GM19025 (cell line): ENCODE results near the gene PPP2R5A.
"Not testable (repeated sequence)": the region's sequence is repeated elsewhere in the genome, so short reads cannot be mapped to it uniquely, and the experiment has no call there.

ENCODE experiments used
- ATAC-seq: cut with Tn5 transposase; IDR thresholded peaks from one replicate; pipeline ENCODE4 v1.9.1; 2021; ENCODE audit warnings: mild to moderate bottlenecking, low read depth, moderate library complexity; ENCODE audit not compliant: unreplicated experiment

Gene PPP2R5A

GRCh38 chr1:212267017-212267416 is 18.2 kb upstream of the PPP2R5A start:
- no peak for ATAC-seq

DNA sequence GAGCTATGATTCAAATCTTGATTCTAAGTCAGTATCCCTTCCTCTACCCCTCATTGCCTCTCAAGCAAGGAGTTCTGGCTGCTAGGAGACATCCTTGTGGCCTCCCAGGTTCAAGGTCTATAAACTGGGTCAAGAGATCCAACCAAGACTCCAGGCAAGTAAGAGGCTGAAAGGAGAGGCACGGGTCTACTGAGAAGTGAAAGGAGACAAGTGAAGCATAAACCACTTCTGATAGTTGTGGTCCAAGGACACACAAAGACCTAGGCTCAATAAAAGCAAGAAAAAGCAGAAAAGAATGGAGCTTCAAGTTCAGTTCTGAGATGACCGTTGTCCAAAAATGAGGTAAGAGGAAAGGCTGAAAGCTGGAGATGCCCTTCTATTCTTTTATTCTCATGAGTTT is 17.8 kb upstream of the PPP2R5A start:
- no peak for ATAC-seq

DNA sequence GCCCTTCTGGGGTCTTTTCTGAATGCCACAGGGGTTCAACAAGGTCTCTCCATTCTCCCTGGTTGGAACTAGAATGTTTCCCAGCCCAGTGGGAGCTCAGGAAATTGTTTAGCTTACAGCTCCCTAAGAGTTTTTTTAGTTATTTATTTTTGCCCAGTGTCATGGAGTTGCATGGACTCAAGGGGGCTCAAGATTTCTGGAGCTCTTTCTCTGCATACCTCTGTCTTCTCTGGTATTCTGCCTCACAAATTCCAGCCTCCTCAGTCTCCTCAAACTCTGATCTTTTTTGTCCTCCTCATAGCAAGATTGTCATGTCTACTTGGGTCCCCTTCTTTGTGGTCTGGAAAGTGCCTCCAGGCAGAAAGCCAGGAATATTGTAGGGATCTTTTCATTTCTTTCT is 15.9 kb upstream of the PPP2R5A start:
- ATAC-seq, result no peak

- no peak for ATAC-seq
These were observed 14.6 kb upstream of the PPP2R5A start for GRCh38 chr1:212270564-212270963.

GRCh38 chr1:212271234-212271633 is 14.0 kb upstream of the PPP2R5A start:
- ATAC-seq, result no peak

GRCh38 chr1:212271823-212272485 is 13.3 kb upstream of the PPP2R5A start:
- no peak for ATAC-seq

DNA sequence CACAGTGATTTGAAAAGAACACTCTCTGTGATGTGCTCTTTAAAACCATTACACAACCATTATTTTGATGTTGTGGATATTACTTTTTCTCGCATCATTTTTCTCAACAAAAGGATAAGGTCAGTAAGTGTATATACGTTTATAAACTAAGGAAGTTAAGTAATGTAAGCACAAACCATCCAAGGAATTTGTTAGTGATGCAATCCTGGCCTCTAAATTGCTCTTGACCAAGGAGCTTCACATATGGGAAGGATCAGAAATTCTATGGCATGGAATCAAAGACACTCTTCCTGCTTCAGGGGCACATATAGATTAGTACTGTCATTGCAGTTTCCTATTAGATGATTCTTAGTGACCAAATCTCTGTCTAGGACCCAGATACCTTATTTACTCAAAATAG is 3.6 kb upstream of the PPP2R5A start:
- no peak for ATAC-seq

DNA sequence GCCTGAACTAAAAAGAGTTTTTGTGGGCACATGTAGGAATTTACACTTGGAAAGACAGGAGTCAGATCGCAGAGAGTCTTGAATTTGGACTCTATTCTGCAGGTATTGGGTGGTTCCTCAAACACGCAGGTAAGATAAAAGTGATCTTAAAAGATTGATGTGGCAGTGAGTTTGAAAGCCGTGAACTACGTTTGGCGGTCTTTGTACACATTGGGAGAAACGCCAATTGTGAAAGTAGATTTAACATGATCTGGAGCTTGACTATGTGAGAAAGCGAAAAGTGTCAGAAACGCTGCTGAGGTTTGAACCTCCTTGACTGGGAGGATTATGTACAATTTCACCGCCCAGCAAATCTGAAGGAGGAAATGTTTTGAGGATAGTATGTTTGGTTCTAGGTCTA is 1.5 kb upstream of the PPP2R5A start:
- no peak for ATAC-seq

DNA sequence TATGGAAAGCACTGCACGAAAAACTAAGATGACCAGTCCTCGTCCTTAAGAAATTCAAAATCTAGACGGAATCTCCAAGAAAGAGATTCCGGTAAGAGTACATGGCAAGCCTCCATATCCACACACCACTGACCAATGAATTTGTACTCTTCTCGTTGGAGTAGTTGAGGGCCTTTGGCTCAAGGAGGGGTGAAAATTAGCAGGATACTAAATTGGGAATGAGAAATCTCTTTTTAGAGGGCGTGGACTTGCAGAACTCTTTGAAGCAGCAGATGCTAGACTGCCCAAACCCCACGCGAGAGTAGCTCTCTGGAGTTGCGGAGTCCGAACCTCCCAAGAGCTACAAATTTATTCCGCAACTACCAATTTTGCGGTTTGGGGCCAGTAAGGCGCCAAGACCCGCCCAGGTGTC is 872 bp upstream of the PPP2R5A start:
- ATAC-seq, result no peak

GRCh38 chr1:212285685-212286555 is 710 bp downstream of the PPP2R5A start:
- ATAC-seq, result peak; percentile 8

- ATAC-seq, result no peak
These were observed 1.4 kb downstream of the PPP2R5A start for GRCh38 chr1:212286556-212287131.

GRCh38 chr1:212287261-212287895 is 2.2 kb downstream of the PPP2R5A start:
- no peak for ATAC-seq

DNA sequence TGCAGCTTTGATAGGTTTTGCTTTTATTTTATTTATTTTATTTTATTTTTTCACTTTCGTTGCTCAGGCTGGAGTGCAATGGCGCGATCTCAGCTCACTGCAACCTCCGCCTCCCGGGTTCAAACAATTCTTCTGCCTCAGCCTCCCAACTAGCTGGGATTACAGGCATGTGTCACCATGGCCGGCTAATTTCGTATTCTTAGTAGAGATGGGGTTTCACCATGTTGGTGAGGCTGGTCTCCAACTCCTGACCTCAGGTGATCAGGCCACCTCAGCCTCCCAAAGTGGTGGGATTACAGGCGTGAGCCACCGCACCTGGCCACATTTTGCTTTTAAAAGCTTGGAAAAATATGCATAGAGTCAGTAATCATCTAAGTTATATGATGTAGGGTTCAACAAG is 2.8 kb downstream of the PPP2R5A start:
- ATAC-seq, result not testable (repeated sequence)

- ATAC-seq, result no peak
These were observed 3.4 kb downstream of the PPP2R5A start for GRCh38 chr1:212288615-212289014.

DNA sequence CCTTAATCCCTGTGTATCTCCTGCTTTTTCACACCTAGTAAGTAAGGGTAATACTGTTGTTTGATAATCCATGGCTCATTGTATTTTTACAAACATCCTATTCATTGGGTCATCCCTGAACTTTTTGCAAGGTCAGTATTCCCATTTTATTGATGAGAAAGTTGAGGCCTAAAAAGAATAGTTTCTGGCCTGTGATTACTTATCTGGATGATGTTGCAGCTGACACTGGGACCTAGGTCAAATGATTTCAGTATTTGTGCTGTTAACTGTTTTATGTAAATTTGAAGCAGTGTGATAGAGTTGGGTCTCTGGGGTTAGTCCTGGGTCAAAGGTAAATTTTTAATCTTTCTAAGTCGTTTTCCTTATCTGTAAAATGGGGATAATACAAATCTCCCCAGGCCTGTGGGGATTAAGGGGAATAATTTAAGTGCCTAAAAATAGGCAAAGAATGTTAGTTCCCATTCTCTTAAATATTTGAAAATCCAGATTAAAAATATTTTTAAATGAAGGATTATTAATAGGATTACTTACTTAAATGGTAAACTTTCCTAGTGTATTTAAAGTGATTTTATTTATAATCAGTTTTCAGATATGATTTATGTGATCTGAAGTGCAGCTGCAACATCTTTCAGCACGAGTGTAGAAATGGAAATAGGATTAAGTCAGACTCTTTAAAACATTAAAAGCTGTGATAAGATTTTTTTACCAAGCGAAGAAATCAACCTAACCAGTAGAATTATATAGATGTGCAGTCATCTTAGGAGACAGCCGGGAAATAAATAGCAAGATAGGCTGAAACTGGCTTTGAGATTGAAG is 4.3 kb downstream of the PPP2R5A start:
- ATAC-seq, result no peak

DNA sequence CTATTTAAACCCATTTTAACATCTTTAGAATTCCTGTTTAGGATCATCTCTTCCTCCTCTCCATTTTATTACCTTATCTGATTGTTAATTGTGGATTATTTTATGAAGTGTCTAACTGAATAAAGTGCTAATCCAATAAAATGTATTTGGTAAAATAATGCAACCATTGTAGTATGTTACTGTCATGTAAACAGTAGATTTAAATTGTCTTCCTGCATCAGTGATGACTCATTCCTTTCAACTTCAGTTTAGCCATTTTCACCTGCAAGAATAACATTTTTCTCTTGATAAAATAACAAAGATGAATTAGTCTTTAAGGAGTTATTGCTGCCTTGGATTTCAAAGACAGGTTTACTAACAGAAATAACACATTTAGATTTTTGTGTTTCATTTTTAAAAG is 5.4 kb downstream of the PPP2R5A start:
- no peak for ATAC-seq

DNA sequence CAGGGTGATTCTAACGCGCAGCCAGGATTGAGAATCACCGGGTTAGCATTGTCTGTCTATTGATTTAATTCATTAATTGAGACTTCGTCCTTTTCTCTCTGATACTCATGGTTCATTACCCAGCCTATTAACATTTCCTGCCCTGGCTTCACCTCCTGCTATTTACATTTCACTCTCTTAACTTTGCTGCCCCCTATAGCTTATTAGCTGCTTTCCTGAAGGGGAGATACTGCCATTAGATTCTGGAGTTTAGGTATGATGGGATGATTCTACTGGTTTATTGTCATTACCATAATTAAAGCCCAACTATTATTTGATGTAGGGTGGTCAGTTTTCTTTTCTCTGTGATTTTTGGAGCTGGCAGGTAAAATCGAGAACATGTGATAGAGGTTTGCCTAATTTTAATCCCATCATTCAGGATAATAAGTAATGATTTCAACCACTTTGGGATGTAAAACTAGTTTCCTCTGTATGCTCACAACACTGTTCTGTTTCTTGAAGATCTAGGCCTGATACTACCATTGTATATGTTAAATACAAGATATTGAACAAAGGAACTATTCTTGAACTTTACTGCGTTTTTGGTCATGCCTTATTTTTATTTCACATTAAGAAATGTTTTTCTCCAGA is 6.4 kb downstream of the PPP2R5A start:
- ATAC-seq, result no peak

DNA sequence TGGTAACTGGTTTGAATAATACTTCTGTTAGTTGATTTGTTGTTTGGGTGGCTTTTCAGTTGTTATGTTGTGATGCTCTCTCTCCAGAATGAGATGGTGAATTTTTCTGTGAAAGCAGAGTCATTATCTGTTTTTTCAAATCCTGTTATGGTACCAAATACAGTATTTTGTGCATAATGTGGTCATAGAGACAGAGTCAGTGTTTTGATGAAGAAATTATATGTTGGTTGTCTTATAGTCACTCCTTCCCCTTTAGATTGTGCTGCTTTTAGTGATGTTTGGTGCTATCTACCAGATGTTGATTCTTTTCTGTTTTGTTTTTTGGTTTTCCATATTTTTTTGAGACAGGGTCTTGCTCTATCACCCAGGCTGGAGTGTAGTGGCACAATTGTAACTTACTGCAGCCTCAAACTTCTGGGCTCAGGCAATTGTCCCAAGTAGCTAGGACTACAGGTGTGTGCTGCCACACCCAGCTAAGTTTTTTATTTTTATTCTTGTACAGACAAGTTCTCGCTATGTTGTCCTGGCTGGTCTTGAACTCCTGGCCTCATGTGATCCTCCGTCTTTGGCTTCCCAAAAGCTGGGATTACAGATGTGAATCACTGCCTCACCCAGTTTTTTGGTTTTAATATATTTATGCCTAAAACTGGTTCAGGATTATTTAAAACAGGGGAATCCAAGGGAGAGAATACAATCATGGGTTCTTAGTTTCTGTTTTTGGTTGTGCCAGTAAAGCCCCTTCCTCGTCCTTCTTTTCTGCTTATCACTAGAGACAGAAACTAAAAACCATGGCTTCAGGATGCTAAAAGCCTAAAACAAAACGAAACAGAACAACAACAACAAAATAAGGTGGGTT is 7.3 kb downstream of the PPP2R5A start:
- no peak for ATAC-seq

GRCh38 chr1:212293579-212293978 is 8.4 kb downstream of the PPP2R5A start:
- ATAC-seq, result no peak
